ENCODE data around the gene ZAR1L.

The ZAR1L gene

DNA sequence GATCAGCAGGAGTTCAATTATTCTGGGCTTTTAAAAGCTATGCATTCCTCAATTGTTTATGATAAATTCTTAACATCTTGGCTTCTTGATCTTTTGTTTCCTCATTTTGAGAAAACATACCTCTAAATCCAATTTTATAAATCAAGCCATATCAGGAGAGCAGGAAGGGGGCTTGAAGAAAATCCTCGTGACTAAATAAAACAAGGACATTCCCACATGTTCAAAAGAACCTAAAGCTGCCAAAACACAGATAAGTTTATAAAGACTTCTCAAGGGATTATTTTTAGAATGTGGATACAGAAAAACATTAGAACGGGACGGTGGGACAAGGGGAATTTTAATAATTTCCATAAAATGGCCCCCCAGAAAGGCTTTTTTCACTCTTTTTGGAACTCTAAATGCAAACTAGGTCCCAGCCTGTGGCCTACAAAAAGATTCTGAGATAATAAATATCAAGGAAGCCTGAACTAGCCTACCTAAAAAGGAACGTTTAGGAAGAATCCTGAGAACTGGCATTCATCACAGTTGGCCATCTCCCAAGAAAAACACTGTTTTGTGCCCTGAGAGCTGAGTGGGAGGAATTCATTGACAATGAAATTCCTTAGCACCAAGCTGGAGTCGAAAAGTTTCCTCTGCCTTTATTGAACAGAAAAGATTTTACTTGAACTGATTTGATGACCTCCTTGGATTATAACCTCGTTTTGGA, 30.1 kb downstream of the ZAR1L start:
- no peak for TF ChIP-seq SPI1 (IDR thresholded peaks at IDR 0.05; ENCODE audit: borderline replicate concordance, low read depth)
- TF ChIP-seq CTCF (IDR thresholded peaks at IDR 0.05; ENCODE audit: insufficient read depth, low read length), result no peak
- TF ChIP-seq REST (IDR thresholded peaks at IDR 0.05; ENCODE audit: insufficient replicate concordance, low read depth), result no peak
- TF ChIP-seq POLR2AphosphoS5 (IDR thresholded peaks at IDR 0.05; ENCODE audit: low read depth), result no peak
- no peak for TF ChIP-seq GABPA (IDR thresholded peaks at IDR 0.05; ENCODE audit: low read depth)
- no peak for DNase-seq (ENCODE audit: low read depth in 1 of 2, low spot score in 1 of 2)
- no peak overlapping the region for H3K27ac ChIP-seq (replicated peaks)

GRCh38 chr13:32282096-32282711, 33.0 kb downstream of the ZAR1L start:
- Histone ChIP-seq H3K27me3 (ENCODE audit: insufficient read depth, poor library complexity, severe bottlenecking) (no peaks in the 10 kb centered on the region), H3K4me3 (replicated peaks; ENCODE audit: insufficient read depth, low read length) (no peak overlapping the region), H3K27ac (replicated peaks) (no peak overlapping the region)
- DNase-seq (ENCODE audit: low read depth in 1 of 2, low spot score in 1 of 2), result no peak
- no peak for TF ChIP-seq POLR2AphosphoS5 (IDR thresholded peaks at IDR 0.05; ENCODE audit: low read depth)
- TF ChIP-seq CTCF (IDR thresholded peaks at IDR 0.05; ENCODE audit: insufficient read depth, low read length), result no peak
- no peak for TF ChIP-seq GABPA (IDR thresholded peaks at IDR 0.05; ENCODE audit: low read depth)
- no peak for TF ChIP-seq REST (IDR thresholded peaks at IDR 0.05; ENCODE audit: insufficient replicate concordance, low read depth)
- TF ChIP-seq SPI1 (IDR thresholded peaks at IDR 0.05; ENCODE audit: borderline replicate concordance, low read depth), result no peak

More for the DNA sequence above, 30.1 kb downstream of the ZAR1L start:
- Histone ChIP-seq H3K4me3 (replicated peaks; ENCODE audit: insufficient read depth, low read length) (no peak overlapping the region), H3K27me3 (ENCODE audit: insufficient read depth, poor library complexity, severe bottlenecking) (no peaks in the 10 kb centered on the region)

DNA sequence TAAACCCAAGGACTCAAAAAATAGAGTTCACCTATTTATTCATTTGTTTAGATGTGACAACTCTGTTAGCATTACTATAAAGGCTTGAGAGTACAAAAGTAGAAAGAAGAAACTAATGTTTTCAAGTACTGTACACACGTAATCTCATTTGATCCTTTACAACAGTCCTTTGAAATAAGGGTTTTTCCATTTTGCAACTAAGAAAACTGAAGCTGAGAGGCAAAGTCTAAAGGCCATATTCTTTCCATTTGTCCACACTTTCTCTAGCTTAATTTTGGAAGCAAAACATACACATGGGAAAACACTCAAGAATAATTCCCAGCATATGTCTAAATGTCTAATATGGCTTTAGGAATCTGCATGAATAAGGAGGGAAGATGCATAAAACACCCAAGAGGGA, 34.1 kb downstream of the ZAR1L start:
- no peak for TF ChIP-seq SPI1 (IDR thresholded peaks at IDR 0.05; ENCODE audit: borderline replicate concordance, low read depth)
- TF ChIP-seq CTCF (IDR thresholded peaks at IDR 0.05; ENCODE audit: insufficient read depth, low read length), result no peak
- TF ChIP-seq GABPA (IDR thresholded peaks at IDR 0.05; ENCODE audit: low read depth), result no peak
- TF ChIP-seq POLR2AphosphoS5 (IDR thresholded peaks at IDR 0.05; ENCODE audit: low read depth), result no peak
- TF ChIP-seq REST (IDR thresholded peaks at IDR 0.05; ENCODE audit: insufficient replicate concordance, low read depth), result no peak

More for the DNA sequence above, 34.1 kb downstream of the ZAR1L start:
- Histone ChIP-seq H3K27ac (replicated peaks) (no peak overlapping the region), H3K27me3 (ENCODE audit: insufficient read depth, poor library complexity, severe bottlenecking) (no peaks in the 10 kb centered on the region), H3K4me3 (replicated peaks; ENCODE audit: insufficient read depth, low read length) (no peak overlapping the region)
- DNase-seq (ENCODE audit: low read depth in 1 of 2, low spot score in 1 of 2), result no peak

Data from HL-60 (cell line).